SK-N-SH (cell line): ENCODE measurements around the gene GLB1L3. TPM values are rescaled to one million over a fixed set of nuclear protein-coding genes. Genes with fewer than 3 reads are reported as not detected.
A peak's percentile ranks its signal among the peaks of the same experiment; 100 is the strongest.

Experiments used
- CTCF ChIA-PET: fragments of 300-600, 350-600 bp; formaldehyde crosslinking; extraction: SDS; loops from one replicate; lab custom pipeline; 2021; lab: Yijun Ruan, JAX
- POLR2A ChIA-PET: fragments of 350-600 bp; sonication (Branson Sonifier 250); formaldehyde crosslinking; extraction: SDS; loops from one replicate; lab custom pipeline; 2020; ENCODE audit warnings: antibody characterized with exemption, inconsistent platforms; lab: Yijun Ruan, JAX
- DNase-seq: peaks from one replicate; pipeline ENCODE4 v3.0.0; 2012
- H2AFZ ChIP-seq: fragments of 200-600 bp; sonication (generic); 2 replicates; pipeline ENCODE4 v1.8.1; 2016; ENCODE audit warnings: antibody characterized with exemption, mild to moderate bottlenecking, low read depth
- H3F3A ChIP-seq: fragments of 200-600 bp; sonication (generic); replicated peaks from 2 replicates; pipeline ENCODE3; 2016; ENCODE audit warnings: antibody characterized with exemption, mild to moderate bottlenecking; ENCODE audit not compliant: insufficient read depth
- H3K27ac ChIP-seq, 2 experiments: fragments of 200-500 bp in 1 of 2; fragments of 200-600 bp in 1 of 2; sonication (Bioruptor generic) in 1 of 2; sonication (generic), shearing (Covaris generic) in 1 of 2; 2 replicates each; pipeline versions ENCODE4 v1.5.1 to v1.6.1; 2014 to 2016; ENCODE audit warnings: low read depth in 2 of 2, inconsistent platforms in 1 of 2, low read length in 1 of 2, mild to moderate bottlenecking in 1 of 2, mixed read lengths in 1 of 2
- H3K27me3 ChIP-seq: fragments of 200-600 bp; sonication (generic), shearing (Covaris generic); 2 replicates; pipeline ENCODE4 v1.6.1; 2016; ENCODE audit warnings: mixed run types; ENCODE audit not compliant: insufficient read depth
- H3K36me3 ChIP-seq, 2 experiments: fragments of 200-500 bp in 1 of 2; fragments of 200-600 bp in 1 of 2; sonication (Bioruptor generic) in 1 of 2; sonication (generic) in 1 of 2; replicated peaks in 1 of 2; 2 replicates each; pipeline versions ENCODE3 to v1.5.1; 2014 to 2016; ENCODE audit warnings: low read length in 1 of 2, mild to moderate bottlenecking in 1 of 2; ENCODE audit not compliant: insufficient read depth in 2 of 2, control insufficient read depth in 1 of 2
- H3K4me1 ChIP-seq, 2 experiments: fragments of 200-500 bp in 1 of 2; fragments of 200-600 bp in 1 of 2; sonication (Bioruptor generic) in 1 of 2; sonication (generic), shearing (Covaris generic) in 1 of 2; 2 replicates each; pipeline versions ENCODE4 v1.5.1 to v1.6.1; 2014 to 2016; ENCODE audit warnings: low read depth in 1 of 2, low read length in 1 of 2, mixed run types in 1 of 2; ENCODE audit not compliant: insufficient read depth in 2 of 2, control insufficient read depth in 1 of 2
- H3K4me2 ChIP-seq: fragments of 200-600 bp; sonication (generic), shearing (Covaris generic); 2 replicates; pipeline ENCODE4 v1.6.1; 2017; ENCODE audit warnings: mixed run types
- H3K4me3 ChIP-seq, 2 experiments: fragments of 200-500 bp in 1 of 2; fragments of 200-600 bp in 1 of 2; sonication (Bioruptor generic) in 1 of 2; sonication (generic), shearing (Covaris generic) in 1 of 2; 2 replicates each; pipeline versions ENCODE4 v1.5.1 to v1.8.1; 2014 to 2016; ENCODE audit warnings: low read depth in 2 of 2, inconsistent platforms in 1 of 2, low read length in 1 of 2, mild to moderate bottlenecking in 1 of 2, mixed read lengths in 1 of 2, moderate library complexity in 1 of 2
- H3K79me2 ChIP-seq: fragments of 200-600 bp; sonication (generic); 2 replicates; pipeline ENCODE4 v1.8.1; 2017; ENCODE audit warnings: mild to moderate bottlenecking; ENCODE audit not compliant: insufficient read depth
- H3K9ac ChIP-seq: fragments of 200-600 bp; sonication (generic); 2 replicates; pipeline ENCODE4 v1.6.1; 2017; ENCODE audit warnings: mixed run types
- H3K9me2 ChIP-seq: fragments of 200-600 bp; sonication (generic); 2 replicates; pipeline ENCODE4 v1.6.1; 2017; ENCODE audit warnings: mixed run types
- H3K9me3 ChIP-seq: fragments of 200-600 bp; sonication (generic); 2 replicates; pipeline ENCODE4 v1.6.1; 2017; ENCODE audit warnings: mixed run types, mild to moderate bottlenecking, moderate library complexity
- H4K20me1 ChIP-seq: fragments of 200-600 bp; sonication (generic); 2 replicates; pipeline ENCODE4 v1.6.1; 2017; ENCODE audit warnings: mild to moderate bottlenecking, mixed run types; ENCODE audit not compliant: insufficient read depth
- CTCF ChIP-seq: fragments of 200-600 bp; sonication (generic); IDR thresholded peaks from 2 replicates; pipeline ENCODE4 v1.6.1; 2017; ENCODE audit warnings: antibody characterized with exemption, mild to moderate bottlenecking, moderate library complexity
- ELF1 ChIP-seq: IDR thresholded peaks from 2 replicates; pipeline ENCODE4 v1.4.0; 2012
- EZH2phosphoT487 ChIP-seq: fragments of 200-600 bp; sonication (generic); IDR thresholded peaks from 2 replicates; pipeline ENCODE4 v1.6.1; 2017; ENCODE audit warnings: low read depth, mixed run types, mild to moderate bottlenecking, antibody characterized with exemption, moderate library complexity, borderline replicate concordance
- FOXJ3 ChIP-seq: sonication (generic); formaldehyde crosslinking; IDR thresholded peaks from 2 replicates; pipeline ENCODE4 v1.5.1; 2020; ENCODE audit warnings: mild to moderate bottlenecking, missing genetic modification reagents
- FOXM1 ChIP-seq: IDR thresholded peaks from 2 replicates; pipeline ENCODE4 v1.4.0; 2012; ENCODE audit warnings: low read depth, mild to moderate bottlenecking
- NFIC ChIP-seq: IDR thresholded peaks from 2 replicates; pipeline ENCODE4 v1.4.0; 2012; ENCODE audit warnings: borderline replicate concordance
- POLR2AphosphoS5 ChIP-seq: IDR thresholded peaks from 2 replicates; pipeline ENCODE4 v1.6.1; 2012; ENCODE audit warnings: low read depth, low read length
- RAD21 ChIP-seq: IDR thresholded peaks from 2 replicates; pipeline ENCODE4 v1.6.1; 2012; ENCODE audit warnings: mild to moderate bottlenecking, low read length
- RCOR1 ChIP-seq: fragments of 150-350 bp; IDR thresholded peaks from 2 replicates; pipeline ENCODE4 v1.6.1; 2017; ENCODE audit warnings: antibody characterized with exemption, low read length
- RFX5 ChIP-seq: IDR thresholded peaks from 2 replicates; pipeline ENCODE4 v1.6.1; 2012; ENCODE audit warnings: mild to moderate bottlenecking, improper control_type of control experiment, low read length
- RXRA ChIP-seq: IDR thresholded peaks from 2 replicates; pipeline ENCODE4 v1.4.0; 2012; ENCODE audit warnings: low read depth, mild to moderate bottlenecking, borderline replicate concordance
- SMC3 ChIP-seq: IDR thresholded peaks from 2 replicates; pipeline ENCODE4 v1.6.1; 2012; ENCODE audit warnings: low read depth, low read length, improper control_type of control experiment
- TAF1 ChIP-seq: IDR thresholded peaks from 2 replicates; pipeline ENCODE4 v1.6.1; 2012; ENCODE audit warnings: low read depth, mild to moderate bottlenecking, low read length, moderate library complexity, borderline replicate concordance
- TCF12 ChIP-seq: IDR thresholded peaks from 2 replicates; pipeline ENCODE4 v1.4.0; 2012
- TEAD4 ChIP-seq: IDR thresholded peaks from 2 replicates; pipeline ENCODE4 v1.4.0; 2012; ENCODE audit warnings: mild to moderate bottlenecking, borderline replicate concordance; ENCODE audit not compliant: insufficient read depth
- YY1 ChIP-seq: IDR thresholded peaks from 2 replicates; pipeline ENCODE4 v1.4.0; 2012; ENCODE audit warnings: low read depth, mild to moderate bottlenecking
- WGBS: methylation state at CpG from one replicate; pipeline ENCODE4 v1.1.6; 2017; ENCODE audit warnings: low lambda C conversion rate; 5-methylcytosine and 5-hydroxymethylcytosine counted together
- polyA plus RNA-seq, 3 experiments: library from polyadenylated mRNA; depleted of rRNA; stranded (reverse); fragments of >200 nt; gene quantifications; 2 replicates each; pipeline ENCODE4 v1.2.3, GENCODE V29; 2012
- TF ChIP-seq, protein P1 (sequence below): IDR thresholded peaks from 2 replicates; pipeline ENCODE4; 2012
- TF ChIP-seq, protein P2 (sequence below): IDR thresholded peaks from 2 replicates; pipeline ENCODE4 v1.4.0; 2012; ENCODE audit warnings: low read depth, borderline replicate concordance

Gene GLB1L3
- polyA plus RNA-seq, 1 of the 3 experiments (the other 2 are of a cell fraction): not detected

- TF ChIP-seq RCOR1: no peak
- TF ChIP-seq SMC3: no peak
- TF ChIP-seq YY1: no peak
- no peak for TF ChIP-seq CTCF
- no peak for TF ChIP-seq FOXM1
- TF ChIP-seq RFX5: no peak
- TF ChIP-seq RAD21: no peak
- no peak for TF ChIP-seq ELF1
- TF ChIP-seq TAF1: no peak
Observed at GRCh38 chr11:134271978-134272377, 4.2 kb upstream of the GLB1L3 start (continued).

DNA sequence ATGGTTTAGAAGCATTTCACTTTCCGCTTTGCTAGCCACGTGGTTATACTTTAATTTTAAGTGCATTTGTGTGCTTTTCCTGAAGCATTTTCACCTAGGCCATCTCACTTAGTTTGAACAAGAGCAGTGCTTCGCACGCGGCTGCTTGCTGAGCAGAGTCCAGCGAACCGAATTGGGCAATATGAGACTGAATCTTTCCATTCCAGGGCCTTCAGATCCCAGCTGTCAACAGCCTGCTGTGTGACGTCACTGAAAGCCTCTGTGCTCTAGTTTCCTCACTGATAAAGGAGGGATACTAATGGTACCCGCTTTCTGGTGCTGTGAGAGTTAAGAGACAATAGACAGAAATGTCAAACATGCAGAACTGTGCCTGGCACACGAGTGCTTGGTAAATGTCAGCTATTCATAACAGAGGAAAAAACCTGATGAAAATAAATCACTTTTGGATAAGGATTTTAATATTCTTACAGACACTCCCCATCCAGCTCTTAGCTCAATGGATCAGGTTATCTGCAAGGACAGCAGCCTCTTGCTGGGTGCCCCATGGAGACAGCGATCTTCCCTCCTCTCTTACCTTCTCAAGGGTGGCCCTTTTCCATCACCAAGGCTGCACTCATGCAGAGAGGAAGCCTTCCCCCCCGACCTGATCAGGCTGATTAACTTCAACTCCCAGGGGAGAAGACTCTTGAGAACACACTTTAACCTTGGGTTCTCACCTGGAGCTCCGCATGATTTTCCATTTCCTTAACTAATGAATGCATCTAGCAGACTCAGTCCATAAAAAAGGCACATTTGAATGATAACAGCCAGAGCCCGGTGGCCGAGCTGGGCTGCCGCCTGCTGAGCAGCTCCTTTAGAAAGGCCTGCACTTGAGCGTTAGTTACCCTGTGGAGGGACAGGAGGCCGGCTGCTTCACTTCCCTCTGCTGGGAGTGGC is 3.5 kb upstream of the GLB1L3 start:
- DNase-seq: peak; percentile 48
- H3K27me3 ChIP-seq: peaks cover 47% of the 10 kb centered on the region

More for the DNA sequence above, 3.5 kb upstream of the GLB1L3 start:
- Histone ChIP-seq H3K9ac (no peak overlapping the region), H3K9me3 (no peaks in the 10 kb centered on the region), H3K27ac (no peak overlapping the region), H3K9me2 (no peaks in the 10 kb centered on the region), H3K36me3 (no peaks in the 10 kb centered on the region), H3K4me1 (peaks cover 0 to 7% of the 10 kb centered on the region in 2 experiments; a peak in 1 of 4 replicates), H3F3A (no peaks in the 10 kb centered on the region), H4K20me1 (no peaks in the 10 kb centered on the region), H2AFZ (no peak overlapping the region), H3K4me3 (no peak overlapping the region), H3K79me2 (no peaks in the 10 kb centered on the region), H3K4me2 (no peak overlapping the region)
- TF ChIP-seq POLR2AphosphoS5 (no peak), RXRA (no peak), FOXJ3 (CRISPR knock-in tag) (no peak), TCF12 (no peak), FOXM1 (no peak), TEAD4 (no peak), EZH2phosphoT487 (no peak), RFX5 (no peak), NFIC (no peak)
- TF ChIP-seq, protein P1, sequence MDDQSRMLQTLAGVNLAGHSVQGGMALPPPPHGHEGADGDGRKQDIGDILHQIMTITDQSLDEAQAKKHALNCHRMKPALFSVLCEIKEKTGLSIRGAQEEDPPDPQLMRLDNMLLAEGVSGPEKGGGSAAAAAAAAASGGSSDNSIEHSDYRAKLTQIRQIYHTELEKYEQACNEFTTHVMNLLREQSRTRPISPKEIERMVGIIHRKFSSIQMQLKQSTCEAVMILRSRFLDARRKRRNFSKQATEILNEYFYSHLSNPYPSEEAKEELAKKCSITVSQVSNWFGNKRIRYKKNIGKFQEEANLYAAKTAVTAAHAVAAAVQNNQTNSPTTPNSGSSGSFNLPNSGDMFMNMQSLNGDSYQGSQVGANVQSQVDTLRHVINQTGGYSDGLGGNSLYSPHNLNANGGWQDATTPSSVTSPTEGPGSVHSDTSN: no peak
- TF ChIP-seq, protein P2, sequence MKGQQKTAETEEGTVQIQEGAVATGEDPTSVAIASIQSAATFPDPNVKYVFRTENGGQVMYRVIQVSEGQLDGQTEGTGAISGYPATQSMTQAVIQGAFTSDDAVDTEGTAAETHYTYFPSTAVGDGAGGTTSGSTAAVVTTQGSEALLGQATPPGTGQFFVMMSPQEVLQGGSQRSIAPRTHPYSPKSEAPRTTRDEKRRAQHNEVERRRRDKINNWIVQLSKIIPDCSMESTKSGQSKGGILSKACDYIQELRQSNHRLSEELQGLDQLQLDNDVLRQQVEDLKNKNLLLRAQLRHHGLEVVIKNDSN: no peak
- POLR2A ChIA-PET: no interaction called here
- CTCF ChIA-PET: interaction anchor here (0.9 to 2.7 kb wide), 5 partner anchors 10 to 133 kb away, joined by 3 to 12 read pairs (median 5); partner anchors contain the start of genes ACAD8 and THYN1
- WGBS: 65% methylated on average over 18 of the region's 18 CpGs
